Measurements from ENCODE around the gene PPP2R5D.

DNA sequence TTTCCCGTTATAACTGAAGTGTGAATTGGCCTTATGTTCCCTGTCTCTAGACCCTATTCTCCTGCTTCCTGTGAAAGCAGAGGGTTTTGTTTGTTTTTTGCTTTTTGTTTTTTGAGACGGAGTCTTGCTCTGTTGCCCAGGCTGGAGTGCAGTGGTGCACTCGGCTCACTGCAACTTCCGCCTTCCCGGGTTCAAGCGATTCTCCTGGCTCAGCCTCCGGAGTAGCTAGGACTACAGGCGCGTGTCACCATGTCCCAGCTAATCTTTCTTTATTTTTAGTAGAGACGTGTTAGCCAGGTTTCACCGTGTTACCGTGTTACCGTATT is 24.5 kb upstream of the PPP2R5D start:
- TF ChIP-seq, protein P1, sequence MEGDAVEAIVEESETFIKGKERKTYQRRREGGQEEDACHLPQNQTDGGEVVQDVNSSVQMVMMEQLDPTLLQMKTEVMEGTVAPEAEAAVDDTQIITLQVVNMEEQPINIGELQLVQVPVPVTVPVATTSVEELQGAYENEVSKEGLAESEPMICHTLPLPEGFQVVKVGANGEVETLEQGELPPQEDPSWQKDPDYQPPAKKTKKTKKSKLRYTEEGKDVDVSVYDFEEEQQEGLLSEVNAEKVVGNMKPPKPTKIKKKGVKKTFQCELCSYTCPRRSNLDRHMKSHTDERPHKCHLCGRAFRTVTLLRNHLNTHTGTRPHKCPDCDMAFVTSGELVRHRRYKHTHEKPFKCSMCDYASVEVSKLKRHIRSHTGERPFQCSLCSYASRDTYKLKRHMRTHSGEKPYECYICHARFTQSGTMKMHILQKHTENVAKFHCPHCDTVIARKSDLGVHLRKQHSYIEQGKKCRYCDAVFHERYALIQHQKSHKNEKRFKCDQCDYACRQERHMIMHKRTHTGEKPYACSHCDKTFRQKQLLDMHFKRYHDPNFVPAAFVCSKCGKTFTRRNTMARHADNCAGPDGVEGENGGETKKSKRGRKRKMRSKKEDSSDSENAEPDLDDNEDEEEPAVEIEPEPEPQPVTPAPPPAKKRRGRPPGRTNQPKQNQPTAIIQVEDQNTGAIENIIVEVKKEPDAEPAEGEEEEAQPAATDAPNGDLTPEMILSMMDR (IDR thresholded peaks at IDR 0.05; ENCODE audit: low read length) = no peak
- TF ChIP-seq EZH2 (optimal IDR thresholded peaks at IDR 0.05; ENCODE audit: low read depth, low read length) = no peak

Measured in MM.1S (cell line).